ENCODE data around the gene KRTAP13-3.

KRTAP13-3 gene

GRCh38 chr21:30425826-30426225, at the start of gene KRTAP13-3:
Gene KRTAP13-3, minus strand, starts transcription at chr21:30425926. Its CDS starts 14 bp downstream, at chr21:30425912.
- DNase-seq: no peak

GRCh38 chr21:30468900-30469714, 43.4 kb upstream of the KRTAP13-3 start:
- DNase-seq: no peak

- DNase-seq: no peak
Measured at GRCh38 chr21:30463713-30464112, 38.0 kb upstream of the KRTAP13-3 start.

GRCh38 chr21:30448514-30448913, 22.8 kb upstream of the KRTAP13-3 start:
- DNase-seq: no peak

GRCh38 chr21:30447056-30447455, 21.3 kb upstream of the KRTAP13-3 start:
- no peak for DNase-seq

- DNase-seq: no peak
Measured at GRCh38 chr21:30444204-30444603, 18.5 kb upstream of the KRTAP13-3 start.

- no peak for DNase-seq
Measured at GRCh38 chr21:30443226-30443625, 17.5 kb upstream of the KRTAP13-3 start.

- no peak for DNase-seq
Measured at GRCh38 chr21:30439975-30440374, 14.2 kb upstream of the KRTAP13-3 start, which contains the start of gene KRTAP15-1. Gene KRTAP15-1, plus strand, starts transcription at chr21:30440275. Its CDS starts 53 bp downstream, at chr21:30440328.

GRCh38 chr21:30437010-30437565, 11.4 kb upstream of the KRTAP13-3 start:
- DNase-seq: no peak

GRCh38 chr21:30434033-30434631, 8.4 kb upstream of the KRTAP13-3 start:
- no peak for DNase-seq

GRCh38 chr21:30430170-30430655, 4.5 kb upstream of the KRTAP13-3 start, which contains the start of gene KRTAP13-4:
Gene KRTAP13-4, plus strand, starts transcription at chr21:30430220. Its CDS starts 56 bp downstream, at chr21:30430276.
- DNase-seq: no peak

- no peak for DNase-seq
Measured at GRCh38 chr21:30426731-30427130, 1.0 kb upstream of the KRTAP13-3 start.

- no peak for DNase-seq
Measured at GRCh38 chr21:30415993-30416392, 9.7 kb downstream of the KRTAP13-3 start.

GRCh38 chr21:30408782-30409494, 16.8 kb downstream of the KRTAP13-3 start:
- DNase-seq: peak; percentile 7

- DNase-seq: no peak
Measured at GRCh38 chr21:30395731-30396130, 30.0 kb downstream of the KRTAP13-3 start, which contains the start of gene KRTAP13-1. Gene KRTAP13-1, plus strand, starts transcription at chr21:30396031. Its CDS starts 56 bp downstream, at chr21:30396087.

- DNase-seq: no peak
Measured at GRCh38 chr21:30391492-30392025, 34.2 kb downstream of the KRTAP13-3 start.

- no peak for DNase-seq
Measured at GRCh38 chr21:30382201-30382600, 43.5 kb downstream of the KRTAP13-3 start.
